WTC11 (cell line): ENCODE measurements around the gene PRKAR2B. TPM values are rescaled to one million over a fixed set of nuclear protein-coding genes. Genes with fewer than 3 reads are reported as not detected.

Experiments used
- ATAC-seq: fragments of 200-7000 bp; cut with Tn5 transposase; 2 replicates; pipeline ENCODE4 v1.10.0; 2021; ENCODE audit warnings: mild to moderate bottlenecking, moderate library complexity
- CTCF ChIA-PET: fragments of 300-600 bp; sonication (Branson Sonifier 250); formaldehyde crosslinking; loops from one replicate; lab custom pipeline; 2021; ENCODE audit warnings: antibody characterized with exemption; lab: Charles Lee
- POLR2A ChIA-PET: fragments of 350-600 bp; sonication (Branson Sonifier 250); formaldehyde crosslinking; loops from one replicate; lab custom pipeline; 2021; ENCODE audit warnings: antibody characterized with exemption; lab: Charles Lee
- DNase-seq: peaks from one replicate; pipeline ENCODE4 v3.0.0; 2021; ENCODE audit warnings: low spot score
- H3K27ac Mint-ChIP-seq: 2 replicates; pipeline ENCODE4 v1.8.0; 2021; ENCODE audit warnings: mixed read lengths
- H3K27me3 Mint-ChIP-seq: 2 replicates; pipeline ENCODE4 v1.8.0; 2021; ENCODE audit warnings: low read depth, mild to moderate bottlenecking, moderate library complexity, mixed read lengths
- H3K36me3 Mint-ChIP-seq: 2 replicates; pipeline ENCODE4 v1.8.0; 2021; ENCODE audit warnings: mixed read lengths
- H3K4me1 Mint-ChIP-seq: 2 replicates; pipeline ENCODE4 v1.8.0; 2022; ENCODE audit warnings: mixed read lengths
- H3K4me3 Mint-ChIP-seq: 2 replicates; pipeline ENCODE4 v1.8.0; 2021; ENCODE audit warnings: mild to moderate bottlenecking, moderate library complexity, mixed read lengths
- H3K9me3 Mint-ChIP-seq: 2 replicates; pipeline ENCODE4 v1.8.0; 2021; ENCODE audit warnings: mixed read lengths
- CREB1 ChIP-seq: sonication (generic); formaldehyde crosslinking; IDR thresholded peaks from 2 replicates; pipeline ENCODE4 v1.8.0; 2023; ENCODE audit warnings: mild to moderate bottlenecking, missing genetic modification reagents
- CTCF ChIP-seq: fragments of 200-600 bp; IDR thresholded peaks from 2 replicates; pipeline ENCODE4 v1.8.0; 2022; ENCODE audit warnings: antibody characterized with exemption
- E2F1 ChIP-seq: sonication (generic); formaldehyde crosslinking; IDR thresholded peaks from 2 replicates; pipeline ENCODE4 v1.8.0; 2022; ENCODE audit warnings: mild to moderate bottlenecking, missing genetic modification reagents
- ELF4 ChIP-seq: sonication (generic); formaldehyde crosslinking; IDR thresholded peaks from 2 replicates; pipeline ENCODE4 v1.8.1; 2022; ENCODE audit warnings: low read depth, mild to moderate bottlenecking, moderate library complexity, missing genetic modification reagents
- EMX1 ChIP-seq: fragments of 250-450 bp; sonication (Bioruptor Pico); IDR thresholded peaks from 2 replicates; pipeline ENCODE4 v1.8.0; 2021; ENCODE audit warnings: mild to moderate bottlenecking
- ERG ChIP-seq: fragments of 250-450 bp; sonication (Bioruptor Pico); IDR thresholded peaks from 2 replicates; pipeline ENCODE4 v1.8.0; 2021; ENCODE audit warnings: mild to moderate bottlenecking
- MYBL2 ChIP-seq: sonication (generic); formaldehyde crosslinking; IDR thresholded peaks from 2 replicates; pipeline ENCODE4 v1.8.1; 2023; ENCODE audit warnings: mild to moderate bottlenecking, moderate library complexity, missing genetic modification reagents
- NFE2L1 ChIP-seq: sonication (generic); formaldehyde crosslinking; IDR thresholded peaks from 2 replicates; pipeline ENCODE4 v1.8.1; 2023; ENCODE audit warnings: missing genetic modification reagents
- NR2C2 ChIP-seq: sonication (generic); formaldehyde crosslinking; IDR thresholded peaks from 2 replicates; pipeline ENCODE4 v1.8.0; 2022; ENCODE audit warnings: mild to moderate bottlenecking, missing genetic modification reagents
- NR3C1 ChIP-seq: sonication (generic); formaldehyde crosslinking; conservative IDR thresholded peaks from 2 replicates; pipeline ENCODE4 v1.8.1; 2023; ENCODE audit warnings: low read depth, mild to moderate bottlenecking, missing genetic modification reagents
- OVOL2 ChIP-seq: fragments of 250-450 bp; sonication (Bioruptor Pico); IDR thresholded peaks from 2 replicates; pipeline ENCODE4 v1.9.0; 2021; ENCODE audit warnings: mild to moderate bottlenecking, borderline replicate concordance
- SMAD3 ChIP-seq: sonication (generic); formaldehyde crosslinking; IDR thresholded peaks from 2 replicates; pipeline ENCODE4 v1.8.0; 2022; ENCODE audit warnings: missing genetic modification reagents, mild to moderate bottlenecking, borderline replicate concordance
- SMAD4 ChIP-seq: sonication (generic); formaldehyde crosslinking; IDR thresholded peaks from 2 replicates; pipeline ENCODE4 v1.8.0; 2022; ENCODE audit warnings: mild to moderate bottlenecking, missing genetic modification reagents
- SOX15 ChIP-seq: fragments of 250-450 bp; sonication (Bioruptor Pico); IDR thresholded peaks from 2 replicates; pipeline ENCODE4 v1.9.0; 2021; ENCODE audit warnings: mild to moderate bottlenecking
- SP1 ChIP-seq: sonication (generic); formaldehyde crosslinking; conservative IDR thresholded peaks from 2 replicates; pipeline ENCODE4 v1.8.1; 2022; ENCODE audit warnings: missing genetic modification reagents
- TEAD4 ChIP-seq: sonication (generic); formaldehyde crosslinking; IDR thresholded peaks from 2 replicates; pipeline ENCODE4 v1.8.0; 2022; ENCODE audit warnings: mild to moderate bottlenecking, missing genetic modification reagents
- TP53 ChIP-seq: sonication (generic); formaldehyde crosslinking; IDR thresholded peaks from 2 replicates; pipeline ENCODE4 v1.8.1; 2023; ENCODE audit warnings: mild to moderate bottlenecking, missing genetic modification reagents
- ZNF121 ChIP-seq: sonication (generic); formaldehyde crosslinking; IDR thresholded peaks from 2 replicates; pipeline ENCODE4 v1.8.0; 2023; ENCODE audit warnings: missing genetic modification reagents
- ZNF396 ChIP-seq: fragments of 250-450 bp; sonication (Bioruptor Pico); IDR thresholded peaks from 2 replicates; pipeline ENCODE4 v1.8.0; 2021; ENCODE audit warnings: mild to moderate bottlenecking, moderate library complexity, borderline replicate concordance
- total RNA-seq: library from RNA; stranded (reverse); gene quantifications from 3 replicates; pipeline ENCODE4 v1.2.3, GENCODE V29; 2021
- TF ChIP-seq, protein P1 (sequence below): sonication (generic); formaldehyde crosslinking; IDR thresholded peaks from 2 replicates; pipeline ENCODE4 v1.8.1; 2023; ENCODE audit warnings: mild to moderate bottlenecking, missing genetic modification reagents
- TF ChIP-seq, protein P2 (sequence below): sonication (generic); formaldehyde crosslinking; IDR thresholded peaks from 2 replicates; pipeline ENCODE4 v1.8.1; 2022; ENCODE audit warnings: low read depth, mild to moderate bottlenecking, moderate library complexity, missing genetic modification reagents, borderline replicate concordance

The PRKAR2B gene
- total RNA-seq, 1 experiment from 2014 or later: 29.6 TPM

GRCh38 chr7:107076781-107077698 lies 32.5 kb downstream of the PRKAR2B start:
- H3K4me3 Mint-ChIP-seq: no peak overlapping the region
- peaks cover 19% of the 10 kb centered on the region for H3K4me1 Mint-ChIP-seq
- H3K36me3 Mint-ChIP-seq: no peaks in the 10 kb centered on the region
- H3K9me3 Mint-ChIP-seq: no peaks in the 10 kb centered on the region
- ATAC-seq (no peak), DNase-seq (no peak)
- H3K27me3 Mint-ChIP-seq: no peaks in the 10 kb centered on the region
- CTCF ChIA-PET: interaction anchor here (0.9 kb wide), 1 partner anchor 130 kb away, joined by 3 read pairs; no protein-coding TSS in a partner anchor
- H3K27ac Mint-ChIP-seq: no peak overlapping the region
- TF ChIP-seq, protein P1, sequence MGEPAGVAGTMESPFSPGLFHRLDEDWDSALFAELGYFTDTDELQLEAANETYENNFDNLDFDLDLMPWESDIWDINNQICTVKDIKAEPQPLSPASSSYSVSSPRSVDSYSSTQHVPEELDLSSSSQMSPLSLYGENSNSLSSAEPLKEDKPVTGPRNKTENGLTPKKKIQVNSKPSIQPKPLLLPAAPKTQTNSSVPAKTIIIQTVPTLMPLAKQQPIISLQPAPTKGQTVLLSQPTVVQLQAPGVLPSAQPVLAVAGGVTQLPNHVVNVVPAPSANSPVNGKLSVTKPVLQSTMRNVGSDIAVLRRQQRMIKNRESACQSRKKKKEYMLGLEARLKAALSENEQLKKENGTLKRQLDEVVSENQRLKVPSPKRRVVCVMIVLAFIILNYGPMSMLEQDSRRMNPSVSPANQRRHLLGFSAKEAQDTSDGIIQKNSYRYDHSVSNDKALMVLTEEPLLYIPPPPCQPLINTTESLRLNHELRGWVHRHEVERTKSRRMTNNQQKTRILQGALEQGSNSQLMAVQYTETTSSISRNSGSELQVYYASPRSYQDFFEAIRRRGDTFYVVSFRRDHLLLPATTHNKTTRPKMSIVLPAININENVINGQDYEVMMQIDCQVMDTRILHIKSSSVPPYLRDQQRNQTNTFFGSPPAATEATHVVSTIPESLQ (CRISPR knock-in tag): no peak
- TF ChIP-seq SMAD3 (CRISPR knock-in tag): no peak
- POLR2A ChIA-PET: interaction anchor here (0.6 kb wide), 1 partner anchor 22 kb away, joined by 4 read pairs; no protein-coding TSS in a partner anchor

DNA sequence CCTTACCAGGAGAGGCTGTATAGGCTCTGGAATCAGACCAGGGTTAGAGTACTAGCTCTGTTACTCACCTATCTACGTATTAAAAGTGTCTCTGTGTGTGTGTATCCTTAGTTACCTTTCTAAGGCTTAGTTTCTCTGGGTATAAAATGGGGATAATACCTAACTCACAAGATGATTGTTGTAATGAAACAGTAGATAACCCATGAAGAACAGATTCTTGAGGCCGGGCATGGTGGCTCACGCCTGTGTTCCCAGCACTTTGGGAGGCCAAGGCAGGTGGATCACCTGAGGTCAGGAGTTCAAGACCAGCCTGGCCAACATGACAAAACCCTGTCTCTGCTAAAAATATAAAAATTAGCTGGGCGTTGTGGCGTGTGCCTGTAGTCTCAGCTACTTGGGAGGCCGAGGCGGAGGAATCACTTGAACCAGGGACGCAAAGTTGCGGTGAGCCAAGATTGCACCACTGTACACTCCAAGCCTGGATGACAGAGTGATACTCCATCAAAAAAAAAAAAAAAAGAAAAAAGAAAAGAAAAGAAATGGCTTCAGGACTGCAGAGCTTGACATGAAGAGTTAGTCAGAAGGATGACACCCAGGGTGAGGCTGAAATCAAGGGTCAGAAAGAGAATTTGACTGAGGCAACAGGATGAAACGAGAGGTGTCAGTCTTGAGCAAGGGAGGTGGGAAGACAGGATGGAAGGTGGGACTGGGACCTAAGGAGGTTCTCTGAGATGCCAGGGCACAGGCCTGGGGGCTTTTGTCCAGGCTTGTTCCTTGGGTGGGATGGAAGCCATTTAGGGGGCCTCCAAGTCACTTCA lies 33.4 kb downstream of the PRKAR2B start:
- no peak for TF ChIP-seq CTCF
- no peak for TF ChIP-seq ELF4 (CRISPR knock-in tag)
- no peak for TF ChIP-seq E2F1
- no peak for TF ChIP-seq CREB1
- TF ChIP-seq NR2C2 (CRISPR knock-in tag): no peak
- TF ChIP-seq TP53 (CRISPR knock-in tag): no peak
- no peak for TF ChIP-seq ERG (CRISPR knock-in tag)
- no peak for TF ChIP-seq SOX15 (CRISPR knock-in tag)
- TF ChIP-seq, protein P2, sequence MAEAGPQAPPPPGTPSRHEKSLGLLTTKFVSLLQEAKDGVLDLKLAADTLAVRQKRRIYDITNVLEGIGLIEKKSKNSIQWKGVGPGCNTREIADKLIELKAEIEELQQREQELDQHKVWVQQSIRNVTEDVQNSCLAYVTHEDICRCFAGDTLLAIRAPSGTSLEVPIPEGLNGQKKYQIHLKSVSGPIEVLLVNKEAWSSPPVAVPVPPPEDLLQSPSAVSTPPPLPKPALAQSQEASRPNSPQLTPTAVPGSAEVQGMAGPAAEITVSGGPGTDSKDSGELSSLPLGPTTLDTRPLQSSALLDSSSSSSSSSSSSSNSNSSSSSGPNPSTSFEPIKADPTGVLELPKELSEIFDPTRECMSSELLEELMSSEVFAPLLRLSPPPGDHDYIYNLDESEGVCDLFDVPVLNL (CRISPR knock-in tag): no peak
- TF ChIP-seq EMX1: no peak
- no peak for TF ChIP-seq NFE2L1 (CRISPR knock-in tag)
- TF ChIP-seq ZNF121: no peak
- no peak for TF ChIP-seq SP1
- no peak for TF ChIP-seq OVOL2 (CRISPR knock-in tag)
- no peak for TF ChIP-seq MYBL2 (CRISPR knock-in tag)
- TF ChIP-seq ZNF396 (CRISPR knock-in tag): no peak
- no peak for TF ChIP-seq TEAD4 (CRISPR knock-in tag)
- no peak for TF ChIP-seq NR3C1
- TF ChIP-seq SMAD4 (CRISPR knock-in tag): no peak
- H3K27me3 Mint-ChIP-seq: no peaks in the 10 kb centered on the region
- no peak overlapping the region for H3K4me3 Mint-ChIP-seq
- H3K9me3 Mint-ChIP-seq: no peaks in the 10 kb centered on the region
- no peak overlapping the region for H3K27ac Mint-ChIP-seq
- no peaks in the 10 kb centered on the region for H3K36me3 Mint-ChIP-seq
- DNase-seq (no peak), ATAC-seq (no peak; the same call in 1 of the 2 replicates)
- CTCF ChIA-PET: interaction anchor here (0.9 to 1.7 kb wide), 2 partner anchors 29 to 130 kb away, joined by 3 to 5 read pairs; no protein-coding TSS in a partner anchor
- peaks cover 19% of the 10 kb centered on the region for H3K4me1 Mint-ChIP-seq
- POLR2A ChIA-PET: no interaction called here
